ENCODE results near the gene PPP1R16B.
A peak's percentile ranks its signal among the peaks of the same experiment; 100 is the strongest.

Gene PPP1R16B

DNA sequence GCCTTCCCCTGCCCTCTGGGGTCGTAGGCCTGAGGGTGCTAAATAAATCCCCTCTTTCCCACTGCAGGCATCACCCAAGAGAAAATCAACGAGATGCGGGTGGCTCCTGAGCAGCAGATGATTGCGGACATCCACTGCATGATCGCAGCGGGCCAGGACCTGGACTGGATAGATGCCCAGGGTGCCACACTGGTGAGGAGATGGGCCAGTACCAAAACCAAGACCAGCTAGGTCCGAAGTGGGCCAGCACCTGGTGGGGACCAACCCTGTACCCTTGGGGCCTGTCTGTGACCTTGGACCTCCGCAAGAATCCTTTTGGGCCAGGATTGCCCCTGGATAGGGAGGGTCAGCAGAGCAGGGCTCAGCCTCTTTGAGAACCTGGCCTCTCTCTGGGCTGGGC, 97.1 kb downstream of the PPP1R16B start:
- DNase-seq: no peak

DNA sequence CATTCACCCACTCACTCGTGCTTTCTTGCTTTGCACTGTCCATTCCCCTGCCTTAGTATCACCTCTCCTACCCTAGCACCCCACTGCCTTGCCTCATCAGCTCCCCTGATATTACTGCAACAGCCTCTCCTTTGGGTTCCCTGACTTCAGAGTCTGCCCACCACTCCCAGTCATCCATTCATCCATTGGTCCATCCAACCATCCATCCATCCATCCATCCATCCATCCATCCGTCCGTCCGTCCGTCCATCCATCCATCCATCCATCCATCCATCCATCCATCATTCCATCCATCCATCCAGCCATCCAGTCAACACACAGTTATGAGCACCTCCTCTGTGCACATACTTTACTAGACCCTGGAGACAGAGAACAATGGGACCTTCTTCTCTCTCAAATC, 97.8 kb downstream of the PPP1R16B start:
- DNase-seq: no peak

DNA sequence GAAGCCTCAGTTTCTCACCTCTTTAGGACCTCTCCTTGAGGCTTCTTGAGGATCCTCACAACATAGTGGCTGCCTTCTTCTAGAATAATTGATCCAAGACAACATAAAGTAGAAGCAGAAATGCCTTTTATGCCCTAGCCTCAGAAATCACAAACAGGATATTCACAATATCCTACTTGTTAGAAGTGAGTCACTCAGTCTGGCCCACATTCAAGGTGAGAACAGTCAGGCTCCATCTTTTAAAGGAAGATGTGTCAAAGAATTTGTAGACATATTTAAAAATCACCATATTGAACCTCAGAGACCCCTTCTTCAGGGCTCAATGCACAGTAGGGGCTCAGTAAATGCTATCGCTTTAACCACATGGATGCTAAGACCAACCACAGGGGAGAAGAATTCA, 99.9 kb downstream of the PPP1R16B start:
- no peak for DNase-seq

DNA sequence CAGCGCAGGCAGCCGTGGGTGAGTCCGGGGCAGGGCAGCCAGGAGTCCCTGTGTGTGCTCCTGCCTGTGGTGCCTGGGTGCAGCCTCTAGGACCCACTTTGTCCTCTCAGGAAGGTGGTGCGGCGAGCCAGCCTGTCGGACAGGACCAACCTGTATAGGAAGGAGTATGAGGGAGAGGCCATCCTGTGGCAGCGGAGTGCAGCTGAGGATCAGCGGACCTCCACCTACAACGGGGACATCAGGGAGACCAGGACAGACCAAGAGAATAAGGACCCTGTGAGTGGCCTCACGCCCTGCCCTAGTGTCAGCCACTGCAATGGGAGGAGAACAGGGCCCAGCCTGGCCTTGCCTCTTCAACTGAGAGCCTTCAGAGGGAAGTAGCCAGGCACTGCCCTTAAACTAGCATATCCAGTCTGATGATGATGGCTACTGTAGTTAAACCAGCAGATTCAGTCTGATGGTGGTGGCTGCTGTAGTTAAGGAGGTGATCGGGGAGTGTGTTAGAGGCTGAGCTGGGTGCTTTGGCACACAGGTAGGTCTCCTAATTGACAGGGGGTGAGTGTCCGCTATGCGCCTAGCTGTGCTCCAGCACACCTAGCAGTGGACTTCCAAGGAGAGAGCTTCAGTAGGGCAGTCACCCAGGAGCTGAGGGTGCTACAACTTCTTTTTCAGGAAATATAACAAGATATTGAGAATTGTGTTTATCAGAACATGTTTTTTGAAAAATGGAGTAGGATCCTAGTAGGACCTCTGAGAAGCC, 102.6 kb downstream of the PPP1R16B start:
- no peak for DNase-seq

DNA sequence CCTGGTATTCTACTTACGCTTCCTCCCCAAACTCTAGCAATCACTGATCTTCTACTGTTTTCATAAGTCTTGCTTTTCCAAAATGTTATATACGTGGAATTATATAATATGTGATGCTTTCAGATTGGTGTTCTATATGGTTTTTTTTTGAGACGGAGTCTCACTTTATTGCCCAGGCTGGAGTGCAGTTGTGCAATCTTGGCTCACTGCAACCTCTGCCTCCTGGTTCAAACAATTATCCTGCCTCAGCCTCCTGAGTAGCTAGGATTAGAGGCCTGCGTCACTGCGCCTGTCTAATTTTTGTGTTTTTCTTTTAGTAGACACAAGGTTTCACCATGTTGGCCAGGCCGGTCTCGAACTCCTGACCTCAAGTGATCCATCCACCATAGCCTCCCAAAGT, 109.9 kb downstream of the PPP1R16B start:
- no peak for DNase-seq

DNA sequence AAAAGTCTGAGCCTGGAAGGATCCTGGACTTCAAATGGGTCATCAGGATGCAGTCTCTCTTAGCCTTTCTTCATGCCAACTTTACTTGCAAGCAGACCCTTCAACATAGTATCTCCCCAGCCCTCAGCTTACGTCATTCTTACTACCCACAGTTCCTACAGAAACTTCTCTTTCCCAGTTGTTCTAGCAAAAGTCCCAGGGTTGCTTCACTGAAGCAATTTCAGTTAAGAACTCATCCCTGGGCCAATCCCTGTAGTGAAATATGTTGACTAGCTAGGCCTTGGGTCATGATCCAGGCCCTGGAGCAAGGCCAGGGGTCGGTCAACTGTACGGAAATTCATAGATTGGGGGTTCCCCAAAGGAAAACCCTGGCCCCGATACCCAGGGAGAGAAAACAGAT, 112.2 kb downstream of the PPP1R16B start:
- no peak for DNase-seq

DNA sequence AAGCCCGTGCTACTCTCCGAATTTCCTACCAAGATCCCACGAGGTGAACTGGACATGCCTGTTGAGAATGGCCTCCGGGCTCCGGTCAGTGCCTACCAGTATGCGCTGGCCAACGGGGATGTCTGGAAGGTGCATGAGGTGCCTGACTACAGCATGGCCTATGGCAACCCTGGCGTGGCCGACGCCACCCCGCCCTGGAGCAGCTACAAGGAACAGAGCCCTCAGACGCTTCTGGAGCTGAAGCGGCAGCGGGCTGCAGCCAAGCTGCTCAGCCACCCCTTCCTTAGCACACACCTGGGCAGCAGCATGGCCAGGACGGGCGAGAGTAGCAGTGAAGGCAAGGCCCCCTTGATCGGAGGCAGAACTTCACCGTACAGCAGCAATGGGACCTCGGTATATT, 112.7 kb downstream of the PPP1R16B start:
- no peak for DNase-seq

DNA sequence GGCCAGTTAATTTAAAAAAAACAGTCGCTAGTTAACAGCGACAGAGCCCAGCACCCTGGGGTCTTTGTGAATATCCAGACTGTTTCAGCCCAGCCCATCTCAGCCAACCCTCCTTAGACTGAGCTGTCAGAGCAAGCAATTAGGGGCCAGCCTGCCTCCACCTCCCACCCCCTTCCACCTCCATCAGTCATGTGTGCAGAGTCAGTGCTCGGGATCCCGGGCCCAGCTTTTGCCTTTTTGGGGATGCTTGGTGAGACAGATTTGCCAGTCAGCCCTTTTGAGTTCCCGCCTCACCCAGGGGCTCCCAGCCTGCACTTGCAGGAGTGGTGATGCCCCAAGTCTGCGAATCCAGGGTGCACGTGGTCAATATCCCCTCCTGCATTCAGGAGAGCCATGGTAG, 114.2 kb downstream of the PPP1R16B start:
- DNase-seq: no peak

DNA sequence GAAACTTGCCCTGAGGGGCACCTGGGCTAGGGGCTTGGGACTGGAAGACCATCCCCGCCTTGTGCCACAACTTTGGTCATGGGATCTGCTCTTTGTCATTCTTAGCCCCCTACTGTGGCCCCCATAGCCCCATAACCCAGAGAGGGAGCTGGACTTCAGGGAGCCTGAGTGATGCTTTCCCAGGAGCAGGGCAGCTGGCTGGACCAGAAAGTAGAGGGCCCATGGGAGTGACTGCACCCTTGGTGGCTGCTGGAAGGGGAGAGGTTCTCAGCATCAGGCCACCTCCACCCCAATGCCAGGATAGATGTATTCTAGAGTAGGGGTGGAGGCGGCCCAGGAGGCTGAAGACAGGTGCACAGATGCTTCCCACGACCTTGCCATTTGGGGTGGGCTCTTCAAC, 114.9 kb downstream of the PPP1R16B start:
- DNase-seq: no peak

DNA sequence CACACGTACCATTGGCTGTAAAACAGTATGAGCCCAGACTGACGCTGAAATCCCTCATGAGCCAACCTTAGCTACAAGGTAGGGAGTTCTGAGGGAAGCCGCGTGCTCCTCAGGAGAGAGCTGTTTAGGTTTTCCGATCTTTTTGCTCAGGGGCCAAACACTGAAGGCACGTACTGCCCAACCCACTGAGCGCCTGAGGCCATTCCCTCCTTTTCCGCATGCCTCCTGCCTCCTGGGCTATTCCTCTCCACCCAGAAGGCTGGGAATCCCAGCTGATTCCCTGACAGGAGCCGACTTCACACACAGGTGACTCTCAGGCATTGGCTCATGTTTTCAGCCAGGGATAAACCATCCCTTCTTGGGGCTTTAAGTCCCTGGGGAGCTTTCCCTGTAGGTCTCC, 115.4 kb downstream of the PPP1R16B start:
- DNase-seq: no peak

DNA sequence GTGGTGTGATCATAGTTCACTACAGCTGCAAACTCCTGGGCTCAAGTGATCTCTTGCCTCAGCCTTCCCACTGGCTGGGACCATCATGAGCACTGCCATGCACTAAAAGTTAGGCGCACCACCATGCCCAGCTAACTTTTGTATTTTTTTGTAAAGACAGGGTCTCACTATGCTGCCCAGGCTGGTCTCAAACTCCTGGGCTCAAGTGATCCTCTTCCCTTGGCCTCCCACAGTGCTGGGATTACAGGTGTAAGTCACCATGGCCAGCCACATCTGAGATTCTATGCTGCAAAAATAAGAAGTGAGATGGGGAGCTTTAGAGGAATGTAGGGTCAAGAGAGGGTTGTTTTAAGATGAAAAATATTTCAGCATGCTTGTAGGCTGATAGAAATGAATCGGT, 119.2 kb downstream of the PPP1R16B start:
- no peak for DNase-seq

DNA sequence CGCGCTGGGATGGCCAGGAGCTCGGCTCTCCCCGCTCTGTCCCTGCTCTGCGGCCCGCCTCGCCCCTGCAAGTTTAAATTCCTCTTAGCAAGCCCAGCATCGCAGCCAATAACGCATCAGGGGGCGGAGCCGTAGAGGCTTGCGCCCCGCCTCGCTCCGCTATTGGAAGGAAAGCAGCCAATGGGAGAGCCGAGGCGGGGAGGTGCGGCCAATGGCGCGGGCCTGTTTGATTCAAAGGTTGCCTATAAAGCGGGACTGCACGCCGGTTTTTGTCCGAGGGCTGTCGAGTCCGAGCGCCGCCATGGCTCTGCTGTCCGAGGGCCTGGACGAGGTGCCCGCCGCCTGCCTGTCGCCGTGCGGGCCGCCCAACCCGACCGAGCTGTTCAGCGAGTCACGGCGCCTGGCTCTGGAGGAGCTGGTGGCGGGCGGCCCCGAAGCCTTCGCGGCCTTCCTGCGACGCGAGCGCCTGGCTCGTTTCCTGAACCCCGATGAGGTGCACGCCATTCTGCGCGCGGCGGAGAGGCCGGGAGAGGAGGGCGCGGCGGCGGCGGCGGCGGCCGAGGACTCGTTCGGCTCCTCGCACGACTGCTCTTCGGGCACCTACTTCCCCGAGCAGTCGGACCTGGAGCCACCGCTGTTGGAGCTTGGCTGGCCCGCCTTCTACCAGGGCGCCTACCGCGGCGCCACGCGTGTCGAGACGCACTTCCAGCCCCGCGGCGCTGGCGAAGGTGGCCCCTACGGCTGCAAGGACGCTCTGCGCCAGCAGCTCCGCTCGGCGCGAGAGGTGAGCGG, 120.8 kb downstream of the PPP1R16B start, which contains the start of gene FAM83D:
TSS of gene FAM83D (plus strand) at position 276 of the 792 bp plus-strand sequence. CDS start at position 302, 26 bp downstream.
- peak; percentile 99 for DNase-seq

DNA sequence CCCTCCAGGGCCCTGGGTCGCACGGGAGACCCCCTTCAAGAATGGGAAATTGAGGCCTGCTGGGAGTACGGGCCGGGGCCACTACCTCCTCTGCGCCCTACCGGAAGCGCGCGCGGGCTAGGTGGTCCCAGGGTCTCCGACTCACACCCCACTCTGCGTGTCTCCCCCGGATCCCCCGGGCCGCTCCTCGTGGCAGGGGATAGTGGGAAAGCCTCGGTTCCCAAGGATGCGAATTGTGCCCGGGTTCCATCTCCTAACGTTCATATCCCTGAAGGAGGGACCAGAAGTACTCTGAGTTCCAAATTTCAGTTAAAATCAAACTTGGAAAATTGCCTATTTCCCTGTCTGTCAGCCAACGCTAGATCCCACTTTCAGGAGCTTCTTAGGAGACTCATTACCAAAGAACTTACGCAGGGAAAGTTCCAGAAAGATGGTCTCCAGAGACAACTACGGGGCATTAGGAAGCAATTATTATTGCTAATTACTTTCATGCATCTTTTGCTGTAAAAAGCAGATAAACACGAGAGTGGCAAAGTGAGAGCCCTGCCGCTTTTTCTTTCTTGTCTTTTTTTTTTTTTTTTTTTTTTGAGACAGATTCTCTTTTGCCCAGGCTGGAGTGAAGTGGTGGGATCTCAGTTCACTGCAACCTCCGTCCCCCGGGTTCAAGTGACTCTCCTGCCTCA, 121.6 kb downstream of the PPP1R16B start:
- peak; percentile 28 for DNase-seq

DNA sequence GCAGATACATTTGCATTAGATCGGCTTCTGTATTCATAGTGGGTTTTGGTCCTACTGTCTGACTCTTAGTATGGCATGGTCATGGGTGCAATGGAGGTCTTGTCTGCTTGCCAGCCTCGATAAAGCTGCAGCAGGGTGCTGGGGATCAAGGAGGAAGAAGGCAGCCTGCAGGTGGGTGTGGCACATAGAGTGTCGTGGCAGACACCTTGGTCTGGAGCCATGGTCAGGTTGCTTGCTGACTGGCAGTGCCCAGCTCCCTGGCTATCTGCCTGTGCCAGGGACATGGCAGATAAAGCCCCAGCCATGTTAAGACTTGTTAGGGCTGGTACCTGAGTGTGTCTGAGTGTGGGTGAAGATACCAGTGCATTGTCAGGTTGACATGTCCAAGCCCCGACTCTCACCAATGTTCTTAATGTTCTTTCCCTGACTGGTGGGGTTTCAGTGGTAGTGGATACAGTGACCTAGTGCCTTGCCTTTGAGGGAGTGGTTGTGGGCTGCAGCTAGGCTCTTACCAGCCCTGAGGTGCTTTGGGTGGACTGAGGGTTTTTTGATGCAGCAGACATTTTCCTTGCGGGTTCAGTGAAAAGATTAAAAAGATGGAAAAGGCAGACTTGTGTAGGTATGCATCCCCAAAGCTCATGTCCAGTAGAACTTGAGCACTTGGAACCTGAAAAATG, 122.5 kb downstream of the PPP1R16B start:
- peak; percentile 4 for DNase-seq

DNA sequence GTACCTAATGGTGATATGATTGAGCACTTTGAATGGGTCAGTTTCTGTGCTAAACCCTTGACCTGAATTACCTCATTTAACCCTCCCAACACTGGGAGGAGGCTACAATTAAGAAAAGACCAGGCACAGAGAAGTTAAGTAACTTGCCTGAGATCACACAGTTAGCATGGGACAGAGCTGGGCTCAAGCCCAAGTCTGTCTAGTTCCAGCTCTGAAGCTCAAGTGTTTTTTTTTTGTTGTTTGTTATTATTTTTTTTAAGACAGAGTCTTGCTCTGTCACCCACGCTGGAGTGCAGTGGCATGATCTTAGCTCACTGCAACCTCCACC, 124.7 kb downstream of the PPP1R16B start:
- no peak for DNase-seq

DNA sequence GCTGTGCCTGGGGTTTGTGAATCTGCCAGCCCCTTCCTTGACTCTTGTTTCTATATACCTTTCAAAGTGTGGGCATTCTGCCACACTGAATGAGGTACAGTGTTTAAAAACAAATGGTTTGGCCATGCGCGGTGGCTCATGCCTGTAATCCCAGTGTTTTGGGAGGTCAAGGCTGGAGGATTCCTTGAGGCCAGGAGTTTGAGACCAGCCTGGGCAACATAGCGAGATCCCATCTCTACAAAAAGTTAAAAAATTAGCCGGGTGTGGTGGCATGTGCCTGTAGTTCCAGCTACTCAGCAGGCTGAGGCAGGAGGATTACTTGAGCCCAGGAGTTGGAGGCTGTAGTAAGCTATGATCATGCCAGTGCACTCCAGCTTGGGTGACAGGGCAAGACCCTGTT, 126.5 kb downstream of the PPP1R16B start:
- DNase-seq: no peak

DNA sequence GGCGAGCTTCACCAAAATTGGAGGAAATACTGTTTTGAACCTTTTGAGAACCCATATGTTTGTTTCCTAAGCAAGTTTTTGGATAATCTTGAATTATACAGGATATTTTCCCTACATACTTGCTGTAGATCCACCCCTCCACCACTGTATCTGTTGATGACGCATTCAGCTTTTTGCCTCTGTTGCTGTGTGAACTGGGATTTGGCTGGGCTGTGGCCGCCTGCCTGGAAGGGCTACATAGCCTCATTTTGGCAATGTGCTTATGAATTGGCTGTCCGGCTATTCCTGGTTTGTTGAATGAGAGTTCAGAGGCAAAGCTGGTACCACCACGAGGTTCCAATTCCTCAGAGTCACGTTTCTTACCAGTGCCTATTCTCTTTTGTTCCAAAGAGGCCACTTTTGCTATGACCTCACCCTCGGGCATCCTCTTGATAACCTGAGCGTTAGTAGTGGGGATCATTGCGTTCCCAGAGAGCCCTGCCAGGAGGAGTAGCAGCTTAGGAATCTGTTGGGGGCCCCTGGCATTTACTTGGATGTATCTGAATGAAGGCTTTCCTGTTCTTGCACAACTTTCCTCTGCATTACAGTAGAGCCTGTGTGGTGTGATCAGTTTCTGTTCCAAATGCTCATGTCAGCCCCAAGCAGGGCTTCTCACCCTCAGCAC, 127.1 kb downstream of the PPP1R16B start:
- no peak for DNase-seq

DNA sequence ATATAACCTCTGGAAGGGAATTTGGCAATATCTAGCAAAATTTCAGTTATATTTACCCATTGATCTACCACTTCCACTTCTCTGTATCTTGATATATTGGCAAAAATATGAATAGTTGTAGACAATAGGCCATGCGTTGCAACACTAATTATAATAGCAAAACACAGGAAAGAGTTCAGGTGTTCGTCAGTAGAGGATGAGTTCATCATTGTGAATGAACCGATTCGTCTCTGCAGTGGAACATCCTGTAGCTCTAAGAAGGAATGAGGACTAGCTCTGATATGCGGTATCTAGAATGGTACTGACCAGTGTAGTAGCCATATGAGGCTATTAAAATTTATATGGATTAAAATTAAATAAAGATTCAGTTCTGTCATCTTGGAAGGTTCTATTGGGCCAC, 129.0 kb downstream of the PPP1R16B start:
- no peak for DNase-seq

DNA sequence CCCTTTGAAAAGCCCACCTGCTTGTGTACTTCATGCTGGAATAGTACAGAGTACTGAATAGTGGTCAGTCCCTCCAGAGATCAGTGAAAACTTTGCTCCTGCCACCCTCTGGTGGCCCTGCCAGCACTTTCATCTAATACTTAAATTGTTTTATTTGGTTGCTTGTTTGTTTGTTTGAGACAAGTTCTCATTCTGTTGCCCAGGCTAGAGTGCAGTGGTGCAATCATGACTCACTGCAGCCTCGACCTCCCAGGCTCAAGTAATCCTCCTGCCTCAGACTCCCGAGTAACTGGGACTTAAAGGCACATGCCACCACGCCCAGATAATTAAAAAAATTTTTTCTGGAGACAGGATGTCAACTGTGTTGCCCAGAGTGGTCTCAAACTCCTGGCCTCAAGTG, 129.8 kb downstream of the PPP1R16B start:
- DNase-seq: no peak

DNA sequence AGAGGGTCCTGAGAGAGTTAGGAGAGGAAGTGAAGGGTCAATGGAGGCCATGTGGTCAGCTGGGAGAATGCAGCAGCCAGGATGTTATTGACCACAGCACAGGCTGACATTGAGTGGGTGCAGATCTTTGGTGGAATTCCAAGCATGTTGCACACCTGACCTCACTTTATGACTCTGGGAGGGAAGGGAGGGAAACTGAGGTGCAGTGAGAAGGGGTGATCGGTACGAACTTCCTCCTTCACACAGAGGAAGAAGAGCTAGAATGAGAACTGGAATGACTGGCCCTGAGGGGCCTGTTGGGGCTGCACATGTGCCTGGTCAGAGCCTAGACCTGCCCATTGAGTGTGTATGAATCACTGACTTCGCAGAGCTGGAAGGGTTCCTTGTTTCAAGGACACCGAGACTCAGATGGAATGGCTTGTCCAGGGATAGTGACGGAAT, 130.5 kb downstream of the PPP1R16B start:
- no peak for DNase-seq

DNA sequence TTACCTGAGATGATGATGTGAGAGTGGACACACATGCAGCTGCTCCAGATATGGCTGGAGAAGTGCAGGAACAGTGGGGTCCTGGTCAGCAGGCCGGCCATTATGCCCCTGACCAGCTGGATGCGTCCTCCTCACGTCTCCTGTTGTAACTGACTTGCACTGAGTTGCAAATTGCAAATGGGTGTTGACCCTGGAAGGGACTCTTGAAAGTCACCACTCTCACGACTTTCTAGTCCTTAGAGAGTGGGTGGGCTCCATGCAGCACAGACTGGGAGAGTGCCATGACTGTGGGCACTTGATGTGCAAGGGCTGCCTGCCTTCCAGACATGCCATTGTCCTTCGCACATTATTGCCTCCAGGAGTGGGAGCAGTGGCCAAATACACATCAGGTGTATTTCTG, 131.5 kb downstream of the PPP1R16B start:
- DNase-seq: no peak

DNA sequence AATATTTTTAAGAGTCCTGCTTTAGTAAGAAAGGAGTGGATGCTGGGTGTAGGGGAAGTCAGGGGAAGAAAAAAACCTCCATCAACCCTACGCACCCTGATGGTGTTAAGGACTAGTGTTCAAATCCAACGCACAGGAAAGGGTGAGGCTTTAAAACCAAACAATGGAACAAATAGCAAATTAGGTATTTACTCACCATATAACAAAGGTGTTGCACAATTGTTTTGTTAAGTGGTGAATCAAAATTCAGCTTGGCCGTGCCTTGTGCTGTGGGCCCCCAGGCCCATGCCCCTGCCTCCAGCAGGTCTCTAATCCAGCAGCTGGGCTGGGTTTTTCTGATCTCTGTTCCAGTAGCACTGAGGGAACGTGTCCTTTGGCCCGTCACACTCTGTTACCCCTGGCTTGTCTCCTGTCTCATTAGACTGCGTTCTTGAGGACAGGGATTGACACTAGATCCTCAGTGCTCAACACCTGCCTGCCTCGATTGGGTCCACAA, 132.5 kb downstream of the PPP1R16B start:
- no peak for DNase-seq

DNA sequence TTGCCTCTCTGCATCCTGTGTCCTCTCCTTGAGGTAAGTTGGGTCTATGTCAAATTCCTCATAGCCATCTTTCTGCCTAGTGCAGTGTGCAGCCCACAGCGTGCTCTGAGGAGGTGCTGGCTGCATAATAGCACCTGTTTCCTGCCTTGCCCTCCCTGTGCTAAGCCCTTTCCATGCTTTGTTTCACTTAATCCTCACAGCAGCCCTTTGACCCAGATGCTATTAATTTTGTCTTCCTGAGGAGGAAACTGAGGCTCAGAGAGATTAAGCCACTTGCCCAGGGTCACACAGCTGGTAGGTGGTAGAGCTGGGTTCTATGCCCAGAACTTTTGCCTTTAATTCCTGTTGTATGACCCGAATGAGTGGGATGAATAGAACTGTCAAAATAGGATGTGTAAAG, 134.2 kb downstream of the PPP1R16B start:
- DNase-seq: no peak

Measured in NCI-H1105 treated with DMSO at 0.1 percent for 48 hours (cell line).